ENCODE measurements around the gene EPHB6. TPM values are rescaled to one million over a fixed set of nuclear protein-coding genes. Genes with fewer than 3 reads are reported as not detected.

EPHB6 gene
- total and polyA plus RNA-seq, 7 donors, result 1.2 to 13.6 (median 6.7) TPM

- Histone ChIP-seq H3K27ac (no peak overlapping the region), H3K4me3 (no peak overlapping the region), H3K27me3 (peaks cover 3 to 19% (median 14%) of the 10 kb centered on the region in 3 donors), H3K9me3 (no peaks in the 10 kb centered on the region), H3K4me1 (no peaks in the 10 kb centered on the region), H3K36me3 (no peaks in the 10 kb centered on the region)
- no peak for DNase-seq
- intact Hi-C loops (cut with DNase I), result no loop called here
- TF ChIP-seq POLR2A (IDR thresholded peaks at IDR 0.05) (no peak), POLR2AphosphoS5 (IDR thresholded peaks at IDR 0.05) (no peak), EP300 (IDR thresholded peaks at IDR 0.05) (no peak)
- TF ChIP-seq, protein P1, sequence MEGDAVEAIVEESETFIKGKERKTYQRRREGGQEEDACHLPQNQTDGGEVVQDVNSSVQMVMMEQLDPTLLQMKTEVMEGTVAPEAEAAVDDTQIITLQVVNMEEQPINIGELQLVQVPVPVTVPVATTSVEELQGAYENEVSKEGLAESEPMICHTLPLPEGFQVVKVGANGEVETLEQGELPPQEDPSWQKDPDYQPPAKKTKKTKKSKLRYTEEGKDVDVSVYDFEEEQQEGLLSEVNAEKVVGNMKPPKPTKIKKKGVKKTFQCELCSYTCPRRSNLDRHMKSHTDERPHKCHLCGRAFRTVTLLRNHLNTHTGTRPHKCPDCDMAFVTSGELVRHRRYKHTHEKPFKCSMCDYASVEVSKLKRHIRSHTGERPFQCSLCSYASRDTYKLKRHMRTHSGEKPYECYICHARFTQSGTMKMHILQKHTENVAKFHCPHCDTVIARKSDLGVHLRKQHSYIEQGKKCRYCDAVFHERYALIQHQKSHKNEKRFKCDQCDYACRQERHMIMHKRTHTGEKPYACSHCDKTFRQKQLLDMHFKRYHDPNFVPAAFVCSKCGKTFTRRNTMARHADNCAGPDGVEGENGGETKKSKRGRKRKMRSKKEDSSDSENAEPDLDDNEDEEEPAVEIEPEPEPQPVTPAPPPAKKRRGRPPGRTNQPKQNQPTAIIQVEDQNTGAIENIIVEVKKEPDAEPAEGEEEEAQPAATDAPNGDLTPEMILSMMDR (IDR thresholded peaks at IDR 0.05), result no peak
- 73 to 88% methylated on average over 3 of the region's 3 CpGs for WGBS, 2 donors
Observed at GRCh38 chr7:142815134-142815533, 39.7 kb upstream of the EPHB6 start.

DNA sequence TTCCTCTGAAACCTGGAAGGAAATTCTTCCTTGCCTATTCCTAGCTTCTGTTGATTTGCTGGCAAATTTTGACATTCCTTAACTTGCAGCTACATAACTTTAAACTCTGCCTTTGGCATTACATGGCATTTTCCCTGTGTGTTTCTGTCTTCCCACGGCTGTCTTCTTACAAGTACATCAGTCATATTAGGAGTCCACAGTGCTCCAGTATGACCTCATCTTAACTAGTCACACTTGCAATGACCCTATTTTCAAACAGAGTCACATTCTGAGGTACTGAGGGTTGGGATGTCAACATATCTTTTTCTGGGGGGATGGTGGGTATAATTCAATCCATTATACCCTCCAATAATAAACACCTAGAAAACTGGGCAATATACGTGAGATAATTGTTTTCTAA is 37.4 kb upstream of the EPHB6 start:
- WGBS, 2 donors, result 71 to 87% methylated on average over 2 of the region's 2 CpGs
- Histone ChIP-seq H3K4me3 (no peak overlapping the region), H3K4me1 (no peaks in the 10 kb centered on the region), H3K36me3 (no peaks in the 10 kb centered on the region), H3K27me3 (peaks cover under 1 to 9% (median 1%) of the 10 kb centered on the region in 3 donors), H3K27ac (no peak overlapping the region), H3K9me3 (no peaks in the 10 kb centered on the region)
- intact Hi-C loops (cut with DNase I), result no loop called here
- TF ChIP-seq, protein P1 (IDR thresholded peaks at IDR 0.05), result no peak
- TF ChIP-seq POLR2AphosphoS5 (IDR thresholded peaks at IDR 0.05), result no peak
- TF ChIP-seq POLR2A (IDR thresholded peaks at IDR 0.05), result no peak
- TF ChIP-seq EP300 (IDR thresholded peaks at IDR 0.05), result no peak
- no peak for DNase-seq

DNA sequence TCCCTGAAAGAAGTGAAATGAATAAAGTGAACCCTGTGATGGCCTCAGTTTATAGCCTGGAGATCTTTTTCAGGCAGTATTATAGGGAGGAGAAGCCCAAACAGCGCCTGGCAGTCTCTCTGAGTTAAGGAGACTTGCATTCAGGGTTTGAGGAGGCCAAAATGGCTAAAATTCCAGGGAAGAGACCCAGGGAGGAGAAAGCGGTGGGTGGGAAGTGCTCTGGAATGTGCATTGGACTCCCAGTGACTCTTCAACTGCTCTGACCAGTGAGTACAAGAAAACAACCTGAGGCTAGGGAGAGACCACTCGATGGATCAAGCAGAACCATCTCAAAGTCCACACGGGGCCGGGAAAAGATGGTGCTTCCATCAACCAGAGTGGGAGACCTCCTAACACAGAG is 35.3 kb upstream of the EPHB6 start:
- WGBS, 2 donors, result 78 to 90% methylated on average over 5 of the region's 5 CpGs
- no peaks in the 10 kb centered on the region for H3K27me3 ChIP-seq
- no peak for TF ChIP-seq EP300 (IDR thresholded peaks at IDR 0.05)
- TF ChIP-seq, protein P1 (IDR thresholded peaks at IDR 0.05), result no peak
- TF ChIP-seq POLR2AphosphoS5 (IDR thresholded peaks at IDR 0.05), result no peak
- TF ChIP-seq POLR2A (IDR thresholded peaks at IDR 0.05), result no peak
- H3K4me3 ChIP-seq, result no peak overlapping the region
- DNase-seq, result no peak
- no peaks in the 10 kb centered on the region for H3K36me3 ChIP-seq
- intact Hi-C loops (cut with DNase I), result no loop called here
- H3K4me1 ChIP-seq, result no peaks in the 10 kb centered on the region
- no peak overlapping the region for H3K27ac ChIP-seq
- H3K9me3 ChIP-seq, result no peaks in the 10 kb centered on the region

GRCh38 chr7:142822714-142823113 is 32.2 kb upstream of the EPHB6 start:
- H3K36me3 ChIP-seq, result no peaks in the 10 kb centered on the region
- H3K4me1 ChIP-seq, result peaks cover 0 to 3% (median 0%) of the 10 kb centered on the region in 4 donors
- H3K4me3 ChIP-seq, result no peak overlapping the region
- no peak for DNase-seq
- WGBS, 2 donors, result 2% methylated on average over 1 of the region's 1 CpG
- H3K9me3 ChIP-seq, result peaks cover 0 to 3% (median 0%) of the 10 kb centered on the region in 4 donors
- intact Hi-C loops (cut with DNase I), result no loop called here
- H3K27me3 ChIP-seq, result no peaks in the 10 kb centered on the region
- H3K27ac ChIP-seq, result no peak overlapping the region
- TF ChIP-seq POLR2A (IDR thresholded peaks at IDR 0.05), result no peak
- TF ChIP-seq, protein P1 (IDR thresholded peaks at IDR 0.05), result no peak
- no peak for TF ChIP-seq POLR2AphosphoS5 (IDR thresholded peaks at IDR 0.05)
- TF ChIP-seq EP300 (IDR thresholded peaks at IDR 0.05), result no peak

GRCh38 chr7:142827951-142828500 is 26.9 kb upstream of the EPHB6 start:
- WGBS, 2 donors, result 5 to 33% methylated on average over 1 of the region's 1 CpG
- Histone ChIP-seq H3K27me3 (no peaks in the 10 kb centered on the region), H3K4me3 (no peak overlapping the region), H3K36me3 (no peaks in the 10 kb centered on the region), H3K4me1 (peaks cover 0 to 9% (median 0%) of the 10 kb centered on the region in 4 donors), H3K9me3 (peaks cover 0 to 3% (median 0%) of the 10 kb centered on the region in 4 donors), H3K27ac (no peak overlapping the region)
- DNase-seq, result no peak
- intact Hi-C loops (cut with DNase I), result no loop called here
- TF ChIP-seq POLR2AphosphoS5 (IDR thresholded peaks at IDR 0.05) (no peak), POLR2A (IDR thresholded peaks at IDR 0.05) (no peak), EP300 (IDR thresholded peaks at IDR 0.05) (no peak)
- TF ChIP-seq, protein P1 (IDR thresholded peaks at IDR 0.05), result no peak

Measured in sigmoid colon (tissue), 7 donors.